ENCODE results near the gene TANGO2.

TANGO2 gene

GRCh38 chr22:20026996-20027601, 6.2 kb downstream of the TANGO2 start:
- DNase-seq (ENCODE audit: low read depth in 2 of 2): no peak

DNA sequence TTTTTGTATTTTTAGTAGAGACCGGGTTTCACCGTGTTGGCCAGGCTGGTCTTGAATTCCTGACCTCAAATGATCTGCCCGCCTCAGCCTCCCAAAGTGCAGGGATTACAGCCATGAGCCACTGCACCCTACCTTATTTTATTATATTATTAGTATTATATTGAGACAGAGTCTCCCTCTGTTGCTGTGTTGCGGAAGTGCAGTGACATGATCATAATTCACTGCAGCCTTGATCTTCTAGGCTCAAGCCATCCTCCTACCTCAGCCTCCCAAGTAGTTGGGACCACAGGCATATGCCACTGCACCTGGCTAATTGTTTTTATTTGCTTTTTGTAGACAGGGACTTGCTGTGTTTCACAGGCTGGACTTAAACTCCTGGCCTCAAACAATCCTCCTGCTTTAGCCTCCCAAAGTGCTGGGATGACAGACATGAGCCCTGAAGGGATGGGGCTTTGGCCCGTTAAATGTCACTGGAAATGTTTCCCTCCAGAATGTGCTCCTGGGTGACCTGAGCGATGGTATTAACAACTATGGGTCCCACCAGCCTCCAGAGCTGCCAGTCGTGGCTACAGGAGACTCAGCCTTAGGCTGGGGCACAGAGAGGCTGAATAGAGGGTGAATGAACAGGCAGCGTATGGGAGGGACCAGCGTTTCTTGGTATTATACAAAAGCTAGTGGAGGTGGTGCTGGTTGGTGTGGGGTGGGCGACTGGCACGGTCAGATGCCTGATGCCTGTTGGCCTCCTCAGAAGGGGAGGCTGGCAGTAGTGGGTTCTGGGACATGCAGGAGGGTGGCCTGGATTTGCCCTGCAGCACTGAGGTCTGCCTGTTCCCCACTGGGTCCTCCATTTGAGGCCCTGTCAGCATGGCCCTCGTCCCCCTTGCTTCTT, 7.3 kb downstream of the TANGO2 start:
- no peak for DNase-seq (ENCODE audit: low read depth in 2 of 2)

GRCh38 chr22:20028855-20029549, 8.1 kb downstream of the TANGO2 start:
- DNase-seq (ENCODE audit: low read depth in 2 of 2): no peak

- no peak for DNase-seq (ENCODE audit: low read depth in 2 of 2)
Observed at GRCh38 chr22:20029550-20030225, 8.8 kb downstream of the TANGO2 start.

- DNase-seq (ENCODE audit: low read depth in 2 of 2): no peak
Observed at GRCh38 chr22:20031732-20032406, 11.0 kb downstream of the TANGO2 start.

DNA sequence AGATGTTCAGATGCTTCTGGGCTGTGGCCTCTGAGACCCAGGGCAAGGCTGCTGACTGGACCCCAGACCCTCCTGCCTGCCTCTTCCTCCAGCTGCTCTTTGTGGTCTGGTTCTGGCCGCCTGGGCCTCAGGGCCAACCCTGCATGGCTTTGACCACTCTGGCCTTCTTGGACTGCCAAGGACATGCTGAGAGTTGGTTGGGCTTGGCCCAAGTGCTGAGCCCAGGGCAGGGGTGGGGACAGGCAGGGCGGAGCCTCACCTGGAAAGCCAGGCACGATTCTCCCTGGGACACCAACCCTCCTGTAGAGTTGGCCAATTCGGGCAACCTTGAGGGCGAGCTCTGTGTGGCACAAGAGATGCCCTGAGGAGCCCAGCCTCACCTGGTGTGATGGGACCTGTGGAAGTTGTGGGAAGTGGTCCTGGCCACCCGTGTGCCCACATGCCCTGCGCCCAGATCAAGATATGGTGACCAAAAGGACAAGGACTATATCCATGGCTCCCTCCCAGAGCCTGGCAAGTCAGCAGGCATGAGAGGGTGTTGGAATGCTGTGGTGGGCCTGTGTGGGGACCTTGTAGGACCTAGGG, 11.6 kb downstream of the TANGO2 start:
- DNase-seq (ENCODE audit: low read depth in 2 of 2): no peak

GRCh38 chr22:20033045-20033706, 12.3 kb downstream of the TANGO2 start:
- DNase-seq (ENCODE audit: low read depth in 2 of 2): no peak

GRCh38 chr22:20034143-20034542, 13.2 kb downstream of the TANGO2 start:
- no peak for DNase-seq (ENCODE audit: low read depth in 2 of 2)

- no peak for DNase-seq (ENCODE audit: low read depth in 2 of 2)
Observed at GRCh38 chr22:20035375-20036083, 14.6 kb downstream of the TANGO2 start.

DNA sequence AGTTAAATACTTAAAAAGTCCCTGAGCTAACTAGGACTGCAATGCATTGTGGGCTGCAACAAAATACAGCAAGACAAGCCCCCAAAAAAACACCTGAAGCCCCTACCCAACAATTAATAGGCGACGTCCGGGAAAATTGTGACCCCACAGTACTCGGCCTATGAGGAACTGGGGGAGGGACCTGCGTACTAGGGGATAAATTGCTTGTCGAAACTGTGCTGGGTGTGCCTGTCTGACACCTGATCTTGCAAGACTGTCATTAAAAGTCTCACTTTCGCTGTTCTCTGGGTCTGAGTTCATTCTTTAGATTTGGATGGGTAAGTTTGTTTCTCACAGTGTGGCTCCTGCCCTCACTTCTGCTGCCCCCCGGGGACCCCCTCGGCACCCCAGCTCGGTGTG, 15.2 kb downstream of the TANGO2 start:
- no peak for DNase-seq (ENCODE audit: low read depth in 2 of 2)

DNA sequence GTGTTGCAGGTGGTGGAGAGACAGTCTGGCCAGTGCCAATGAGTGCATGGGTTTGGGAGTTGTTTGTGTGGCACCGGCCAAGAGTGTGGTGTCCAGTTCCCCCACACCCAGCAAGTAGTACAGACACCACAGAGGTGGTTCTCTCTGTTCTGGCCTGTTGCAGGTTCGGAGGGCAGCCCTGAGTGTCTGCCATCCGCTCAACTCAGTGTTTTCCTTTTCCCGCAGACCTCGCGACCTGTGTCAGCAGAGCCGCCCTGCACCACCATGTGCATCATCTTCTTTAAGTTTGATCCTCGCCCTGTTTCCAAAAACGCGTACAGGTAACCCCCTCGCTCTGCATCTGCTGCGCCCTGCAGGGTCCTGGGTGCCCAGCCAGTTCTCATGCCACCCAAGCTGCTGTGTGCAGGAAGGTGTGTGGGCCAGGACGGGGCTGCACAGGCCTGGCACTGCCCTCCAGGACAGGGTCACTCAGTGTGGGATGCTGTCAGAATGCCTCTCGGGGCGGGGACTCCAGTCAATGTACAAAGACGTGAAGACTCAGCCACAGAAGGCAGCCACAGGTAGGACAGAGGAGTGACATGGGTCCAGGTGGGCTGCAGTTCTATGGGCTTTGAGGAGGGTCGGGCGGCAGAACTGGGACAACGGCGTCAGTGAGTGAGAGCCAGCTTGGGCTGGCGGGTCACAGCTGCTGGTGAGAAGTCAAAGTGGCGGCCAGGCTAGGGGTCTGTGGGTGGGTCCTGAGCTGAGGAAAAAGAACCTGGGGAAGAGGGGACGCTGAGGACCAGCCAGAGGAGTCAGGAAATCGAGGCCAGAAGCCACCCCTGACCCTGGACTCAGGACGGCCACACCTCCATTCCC, 15.9 kb downstream of the TANGO2 start:
- no peak for DNase-seq (ENCODE audit: low read depth in 2 of 2)

- no peak for DNase-seq (ENCODE audit: low read depth in 2 of 2)
Observed at GRCh38 chr22:20037419-20037818, 16.5 kb downstream of the TANGO2 start.

GRCh38 chr22:20038574-20038973, 17.7 kb downstream of the TANGO2 start:
- no peak for DNase-seq (ENCODE audit: low read depth in 2 of 2)

DNA sequence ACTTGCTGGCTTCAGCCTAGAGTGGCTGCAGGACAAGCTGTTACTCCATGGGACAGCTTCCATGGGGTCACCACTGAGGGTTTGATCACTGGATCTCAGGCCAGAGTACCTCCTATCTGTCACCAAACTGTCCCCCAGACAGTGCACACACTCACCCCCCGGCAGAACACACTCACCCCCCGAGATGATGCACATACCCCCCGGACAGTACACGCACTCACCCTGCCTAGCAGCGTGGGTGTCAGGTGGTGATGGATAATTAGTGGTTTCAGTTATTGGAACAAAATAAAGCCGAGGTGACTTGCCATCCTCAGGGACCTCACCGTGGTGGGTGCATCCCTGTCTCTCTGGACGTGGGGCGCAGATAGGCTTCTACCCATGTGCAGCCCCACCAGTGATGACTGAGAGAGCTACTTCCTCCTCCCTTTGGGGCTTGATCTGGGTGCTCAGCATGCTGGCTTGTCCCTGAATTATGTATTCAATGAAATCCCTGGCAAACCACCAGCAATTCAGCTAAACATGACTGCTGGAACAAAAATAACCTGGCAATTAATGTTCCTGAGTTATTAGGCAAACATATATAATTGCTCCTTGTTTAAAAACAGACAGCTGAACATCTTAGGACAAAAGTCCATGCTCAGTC, 18.9 kb downstream of the TANGO2 start:
- DNase-seq (ENCODE audit: low read depth in 2 of 2): no peak

GRCh38 chr22:20040327-20041200, 19.7 kb downstream of the TANGO2 start:
- DNase-seq (ENCODE audit: low read depth in 2 of 2): no peak

- no peak for DNase-seq (ENCODE audit: low read depth in 2 of 2)
Observed at GRCh38 chr22:20043057-20043996, 22.4 kb downstream of the TANGO2 start.

DNA sequence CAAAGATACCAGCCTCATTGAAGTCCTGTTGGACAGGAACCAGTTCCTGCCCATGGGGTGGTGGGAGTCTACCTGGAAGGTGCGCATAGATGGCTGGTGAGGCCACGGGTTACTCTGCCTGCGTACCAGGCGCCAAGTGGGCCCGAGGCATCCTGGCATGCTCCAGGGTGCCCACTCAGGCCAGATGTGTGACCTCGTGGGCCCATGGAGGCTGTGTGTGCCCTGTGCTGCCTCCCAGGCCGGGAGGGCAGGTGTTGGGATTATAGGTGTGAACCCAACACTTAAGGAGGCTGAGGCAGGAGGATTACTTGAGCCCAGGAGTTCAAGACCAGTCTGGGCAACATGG, 23.1 kb downstream of the TANGO2 start:
- DNase-seq (ENCODE audit: low read depth in 2 of 2): no peak

Measured in stimulated activated CD8-positive, alpha-beta memory T cell treated with anti-CD3 and anti-CD28 coated beads, Interleukin-2, amount 100 ng/mL, for 1 hour (primary cell).